ENCODE measurements around the gene C19orf33. TPM values are rescaled to one million over a fixed set of nuclear protein-coding genes. Genes with fewer than 3 reads are reported as not detected.

The C19orf33 gene
- total RNA-seq, 1 experiment from 2014 or later: 100 TPM

DNA sequence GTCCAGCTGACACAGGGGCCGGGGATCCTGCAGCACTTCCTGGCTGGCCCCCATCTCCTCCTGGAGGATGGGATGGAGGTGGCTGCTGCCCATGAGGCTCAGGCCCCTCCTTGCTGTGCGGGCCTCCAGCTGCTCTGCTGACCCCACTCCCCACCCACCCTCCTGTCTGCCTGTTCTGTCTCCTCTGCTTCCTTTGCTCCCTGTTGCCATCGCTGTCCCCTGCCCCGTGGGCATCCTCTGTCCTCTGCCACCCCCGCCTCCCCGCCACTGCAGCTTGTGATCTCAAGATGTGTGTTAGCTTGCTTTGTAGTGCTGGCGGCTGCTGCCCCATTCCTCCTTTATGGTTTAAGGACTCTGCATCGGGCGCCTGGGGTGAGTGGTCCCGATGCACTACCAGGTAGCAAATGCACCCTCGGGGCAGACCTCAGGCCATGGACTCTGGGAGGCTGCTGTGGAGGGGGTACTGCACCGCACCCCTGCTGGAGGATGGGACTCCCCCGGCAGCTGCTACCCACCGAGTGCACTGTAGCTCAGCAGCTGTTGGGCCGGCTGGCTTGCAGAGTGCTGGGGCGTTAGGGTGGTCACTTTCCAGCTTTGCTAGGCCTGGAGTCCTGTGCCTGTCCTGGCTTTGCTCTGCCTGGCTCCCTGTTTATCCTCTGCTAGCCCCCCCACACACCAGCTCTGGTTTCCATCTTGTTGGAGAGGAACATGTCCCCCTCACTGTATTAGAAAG lies 15.8 kb upstream of the C19orf33 start:
- Histone ChIP-seq H4K20me1 (ENCODE audit: insufficient read depth) (peaks cover 91% of the 10 kb centered on the region), H3K36me3 (ENCODE audit: low read depth) (peaks cover 51% of the 10 kb centered on the region), H3K4me1 (replicated peaks; ENCODE audit: insufficient read depth) (peaks cover 44% of the 10 kb centered on the region), H3K9me3 (ENCODE audit: insufficient read depth, low read depth) (no peaks in the 10 kb centered on the region), H2AFZ (no peak overlapping the region), H3K4me3 (no peak overlapping the region), H3K27me3 (ENCODE audit: insufficient read depth, low read depth) (no peaks in the 10 kb centered on the region), H3F3A (ENCODE audit: insufficient read depth, low read depth) (peaks cover 76% of the 10 kb centered on the region), H3K9me2 (ENCODE audit: insufficient read depth) (no peaks in the 10 kb centered on the region), H3K79me2 (ENCODE audit: low read depth) (peaks cover 86% of the 10 kb centered on the region), H3K4me2 (no peak overlapping the region), H3K27ac (peak overlapping the region; percentile 75)
- no TSS peak for BruUV-seq (replicated peaks)
- TF ChIP-seq EZH2 (IDR thresholded peaks at IDR 0.05; ENCODE audit: low read depth): no peak
- TF ChIP-seq, protein P1, sequence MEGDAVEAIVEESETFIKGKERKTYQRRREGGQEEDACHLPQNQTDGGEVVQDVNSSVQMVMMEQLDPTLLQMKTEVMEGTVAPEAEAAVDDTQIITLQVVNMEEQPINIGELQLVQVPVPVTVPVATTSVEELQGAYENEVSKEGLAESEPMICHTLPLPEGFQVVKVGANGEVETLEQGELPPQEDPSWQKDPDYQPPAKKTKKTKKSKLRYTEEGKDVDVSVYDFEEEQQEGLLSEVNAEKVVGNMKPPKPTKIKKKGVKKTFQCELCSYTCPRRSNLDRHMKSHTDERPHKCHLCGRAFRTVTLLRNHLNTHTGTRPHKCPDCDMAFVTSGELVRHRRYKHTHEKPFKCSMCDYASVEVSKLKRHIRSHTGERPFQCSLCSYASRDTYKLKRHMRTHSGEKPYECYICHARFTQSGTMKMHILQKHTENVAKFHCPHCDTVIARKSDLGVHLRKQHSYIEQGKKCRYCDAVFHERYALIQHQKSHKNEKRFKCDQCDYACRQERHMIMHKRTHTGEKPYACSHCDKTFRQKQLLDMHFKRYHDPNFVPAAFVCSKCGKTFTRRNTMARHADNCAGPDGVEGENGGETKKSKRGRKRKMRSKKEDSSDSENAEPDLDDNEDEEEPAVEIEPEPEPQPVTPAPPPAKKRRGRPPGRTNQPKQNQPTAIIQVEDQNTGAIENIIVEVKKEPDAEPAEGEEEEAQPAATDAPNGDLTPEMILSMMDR (conservative IDR thresholded peaks at IDR 0.05): no peak
- DNase-seq: no peak
- CTCF ChIA-PET: interaction anchor here (0.6 kb wide), 1 partner anchor 114 kb away, joined by 6 read pairs; the partner anchor contains the start of gene FAM98C
- POLR2A ChIA-PET (ENCODE audit: unreplicated experiment): no interaction called here
- intact Hi-C loops (cut with micrococcal nuclease; ENCODE audit: unreplicated experiment): no loop called here

DNA sequence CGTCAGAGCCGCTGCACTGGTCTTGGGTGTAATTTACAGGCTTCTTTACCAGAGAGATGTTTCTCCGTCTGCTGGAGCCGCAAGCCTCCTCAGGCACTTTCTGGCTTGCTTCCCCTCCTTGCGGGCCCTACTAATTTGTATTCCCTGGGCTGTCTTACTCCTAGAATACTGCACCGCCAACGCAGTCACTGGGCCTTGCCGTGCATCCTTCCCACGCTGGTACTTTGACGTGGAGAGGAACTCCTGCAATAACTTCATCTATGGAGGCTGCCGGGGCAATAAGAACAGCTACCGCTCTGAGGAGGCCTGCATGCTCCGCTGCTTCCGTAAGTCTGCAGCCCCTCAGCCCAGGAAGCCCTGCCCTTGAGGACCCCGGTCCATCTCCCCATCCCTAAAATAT lies 14.1 kb upstream of the C19orf33 start:
- intact Hi-C loops (cut with micrococcal nuclease; ENCODE audit: unreplicated experiment): loop anchor here (1.0 to 2.0 kb wide), 3 partner anchors 13 to 45 kb away; partner anchors contain the start of genes C19orf33 and CATSPERG
- no peak overlapping the region for H2AFZ ChIP-seq
- H3K27me3 ChIP-seq (ENCODE audit: insufficient read depth, low read depth): no peaks in the 10 kb centered on the region
- DNase-seq: no peak
- POLR2A ChIA-PET (ENCODE audit: unreplicated experiment): interaction anchor here (0.6 to 1.2 kb wide), 2 partner anchors 16 to 26 kb away, joined by 3 to 4 read pairs; partner anchors contain the start of gene SPINT2
- peaks cover 73% of the 10 kb centered on the region for H3K79me2 ChIP-seq (ENCODE audit: low read depth)
- H3K27ac ChIP-seq: peak overlapping the region; percentile 75
- peaks cover 44% of the 10 kb centered on the region for H3K4me1 ChIP-seq (replicated peaks; ENCODE audit: insufficient read depth)
- CTCF ChIA-PET: interaction anchor here (0.6 to 0.9 kb wide), 2 partner anchors 46 to 258 kb away, joined by 3 to 11 read pairs; no protein-coding TSS in a partner anchor
- TF ChIP-seq, protein P1 (conservative IDR thresholded peaks at IDR 0.05): no peak
- TF ChIP-seq EZH2 (IDR thresholded peaks at IDR 0.05; ENCODE audit: low read depth): no peak
- H3K4me2 ChIP-seq: peak overlapping the region; percentile 60
- no TSS peak for BruUV-seq (replicated peaks)
- H3K9me2 ChIP-seq (ENCODE audit: insufficient read depth): no peaks in the 10 kb centered on the region
- H3K4me3 ChIP-seq: no peak overlapping the region
- peaks cover 44% of the 10 kb centered on the region for H3K36me3 ChIP-seq (ENCODE audit: low read depth)
- H4K20me1 ChIP-seq (ENCODE audit: insufficient read depth): peaks cover 74% of the 10 kb centered on the region
- H3F3A ChIP-seq (ENCODE audit: insufficient read depth, low read depth): peaks cover 80% of the 10 kb centered on the region
- no peaks in the 10 kb centered on the region for H3K9me3 ChIP-seq (ENCODE audit: insufficient read depth, low read depth)

DNA sequence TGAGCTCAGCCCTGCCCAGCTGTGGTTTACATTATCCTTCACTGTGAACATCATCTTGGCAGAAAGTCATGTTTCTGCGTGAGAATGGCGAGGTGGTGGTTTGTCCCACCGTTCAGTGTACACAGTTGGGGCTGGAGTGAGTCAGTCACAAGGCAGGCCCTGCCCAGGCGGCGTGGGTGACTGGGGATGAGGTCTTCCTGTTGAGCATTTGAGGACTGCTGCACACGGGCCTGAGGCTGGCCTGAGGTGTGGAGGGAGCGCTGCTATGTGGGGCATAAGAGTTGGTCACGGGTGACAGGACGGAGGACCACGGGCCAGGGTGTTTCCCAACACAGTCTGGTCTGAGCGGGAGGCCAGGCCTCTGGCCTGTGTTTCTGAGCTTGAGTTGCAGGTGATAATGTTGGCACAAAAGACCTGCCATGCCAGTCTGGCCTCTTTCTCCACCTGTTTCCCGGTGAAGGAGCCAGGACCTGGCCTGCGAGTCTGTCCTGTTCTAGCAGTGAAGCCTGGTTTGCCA lies 13.4 kb upstream of the C19orf33 start:
- peak; percentile 90 to 91 for DNase-seq
- no peaks in the 10 kb centered on the region for H3K9me2 ChIP-seq (ENCODE audit: insufficient read depth)
- H3K4me1 ChIP-seq (replicated peaks; ENCODE audit: insufficient read depth): peaks cover 44% of the 10 kb centered on the region
- no peaks in the 10 kb centered on the region for H3K9me3 ChIP-seq (ENCODE audit: insufficient read depth, low read depth)
- H3F3A ChIP-seq (ENCODE audit: insufficient read depth, low read depth): peaks cover 84% of the 10 kb centered on the region
- H4K20me1 ChIP-seq (ENCODE audit: insufficient read depth): peaks cover 67% of the 10 kb centered on the region
- intact Hi-C loops (cut with micrococcal nuclease; ENCODE audit: unreplicated experiment): loop anchor here (1.0 to 2.0 kb wide), 4 partner anchors 13 to 44 kb away; partner anchors contain the start of genes C19orf33, CATSPERG and SPINT2
- ChIA-PET CTCF (interaction anchor here (0.9 to 1.3 kb wide), 2 partner anchors 27 to 47 kb away, joined by 3 to 5 read pairs; partner anchors contain the start of gene SPINT2), POLR2A (ENCODE audit: unreplicated experiment) (interaction anchor here (0.5 to 1.2 kb wide), 6 partner anchors 12 to 27 kb away, joined by 3 to 4 read pairs (median 3); partner anchors contain the start of genes C19orf33 and SPINT2)
- no peaks in the 10 kb centered on the region for H3K27me3 ChIP-seq (ENCODE audit: insufficient read depth, low read depth)
- H3K27ac ChIP-seq: peak overlapping the region; percentile 75
- H3K4me3 ChIP-seq: no peak overlapping the region; the same call in 1 of the 2 replicates
- BruUV-seq (replicated peaks): no TSS peak
- peaks cover 65% of the 10 kb centered on the region for H3K79me2 ChIP-seq (ENCODE audit: low read depth)
- no peak overlapping the region for H2AFZ ChIP-seq
- peak overlapping the region; percentile 60 for H3K4me2 ChIP-seq
- no peak for TF ChIP-seq EZH2 (IDR thresholded peaks at IDR 0.05; ENCODE audit: low read depth)
- TF ChIP-seq, protein P1 (conservative IDR thresholded peaks at IDR 0.05): no peak
- peaks cover 39% of the 10 kb centered on the region for H3K36me3 ChIP-seq (ENCODE audit: low read depth)
